ENCODE results near the gene AP3S2. TPM values are rescaled to one million over a fixed set of nuclear protein-coding genes. Genes with fewer than 3 reads are reported as not detected.
"Not testable (repeated sequence)": the region's sequence is repeated elsewhere in the genome, so short reads cannot be mapped to it uniquely, and the experiment has no call there.

AP3S2 gene
- total RNA-seq, 1 donor from 2014 or later, result 22.7 TPM

DNA sequence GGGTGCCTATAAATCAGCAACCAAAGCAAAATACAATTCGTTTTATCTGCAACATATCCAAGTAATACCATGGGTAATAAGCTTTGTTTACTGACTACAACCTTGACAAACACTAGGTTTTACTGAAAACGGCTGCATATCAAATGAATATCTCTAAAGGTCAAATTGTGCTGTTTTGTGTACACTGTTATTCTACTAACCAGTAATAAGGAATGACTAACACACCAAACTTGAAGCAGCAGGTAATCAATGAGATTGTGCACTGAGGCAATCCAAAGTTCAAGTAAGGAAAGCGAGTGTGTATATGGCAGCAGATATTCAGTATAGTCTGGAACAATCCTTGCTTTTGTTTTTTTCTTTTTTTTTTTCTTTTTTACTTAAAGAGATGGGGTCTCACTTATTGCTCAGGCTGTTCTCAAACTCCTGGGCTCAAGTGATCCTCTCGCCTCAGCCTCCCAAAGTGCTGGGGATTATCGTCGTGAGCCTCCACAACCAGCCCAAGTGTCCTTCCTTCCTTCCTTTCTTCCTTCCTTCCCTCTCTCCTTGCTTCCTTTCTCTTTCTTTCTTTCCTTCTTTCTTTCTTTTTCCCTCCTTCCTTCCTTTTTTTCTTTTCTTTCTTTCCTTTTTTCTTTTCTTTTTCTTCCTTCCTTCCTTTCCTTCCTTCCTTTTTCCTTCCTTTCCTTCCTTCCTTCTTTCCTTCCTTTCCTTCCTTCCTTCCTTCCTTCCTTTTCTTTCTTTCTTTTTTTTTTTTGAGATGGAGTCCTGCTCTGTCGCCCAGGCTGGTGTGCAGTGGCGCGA, 34.9 kb downstream of the AP3S2 start:
- TF ChIP-seq, protein P1, sequence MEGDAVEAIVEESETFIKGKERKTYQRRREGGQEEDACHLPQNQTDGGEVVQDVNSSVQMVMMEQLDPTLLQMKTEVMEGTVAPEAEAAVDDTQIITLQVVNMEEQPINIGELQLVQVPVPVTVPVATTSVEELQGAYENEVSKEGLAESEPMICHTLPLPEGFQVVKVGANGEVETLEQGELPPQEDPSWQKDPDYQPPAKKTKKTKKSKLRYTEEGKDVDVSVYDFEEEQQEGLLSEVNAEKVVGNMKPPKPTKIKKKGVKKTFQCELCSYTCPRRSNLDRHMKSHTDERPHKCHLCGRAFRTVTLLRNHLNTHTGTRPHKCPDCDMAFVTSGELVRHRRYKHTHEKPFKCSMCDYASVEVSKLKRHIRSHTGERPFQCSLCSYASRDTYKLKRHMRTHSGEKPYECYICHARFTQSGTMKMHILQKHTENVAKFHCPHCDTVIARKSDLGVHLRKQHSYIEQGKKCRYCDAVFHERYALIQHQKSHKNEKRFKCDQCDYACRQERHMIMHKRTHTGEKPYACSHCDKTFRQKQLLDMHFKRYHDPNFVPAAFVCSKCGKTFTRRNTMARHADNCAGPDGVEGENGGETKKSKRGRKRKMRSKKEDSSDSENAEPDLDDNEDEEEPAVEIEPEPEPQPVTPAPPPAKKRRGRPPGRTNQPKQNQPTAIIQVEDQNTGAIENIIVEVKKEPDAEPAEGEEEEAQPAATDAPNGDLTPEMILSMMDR (conservative IDR thresholded peaks at IDR 0.05; ENCODE audit: low read depth, low read length), result no peak
- no peak overlapping the region for H3K4me3 ChIP-seq (ENCODE audit: low read depth, low read length)

GRCh38 chr15:89857673-89858072, 36.1 kb downstream of the AP3S2 start:
- no peak overlapping the region for H3K4me3 ChIP-seq (ENCODE audit: low read depth, low read length)
- peak; percentile 82 for DNase-seq (ENCODE audit: low read depth)
- TF ChIP-seq, protein P1 (conservative IDR thresholded peaks at IDR 0.05; ENCODE audit: low read depth, low read length), result no peak

More for the DNA sequence above, 34.9 kb downstream of the AP3S2 start:
- no peak for DNase-seq (ENCODE audit: low read depth)

- no peak for DNase-seq (ENCODE audit: low read depth)
- H3K4me3 ChIP-seq (ENCODE audit: low read depth, low read length), result no peak overlapping the region
Measured at GRCh38 chr15:89855948-89856347, 37.8 kb downstream of the AP3S2 start.

GRCh38 chr15:89854863-89855262, 38.9 kb downstream of the AP3S2 start:
- not testable (repeated sequence) for H3K4me3 ChIP-seq (ENCODE audit: low read depth, low read length); DNase-seq (ENCODE audit: low read depth)

More at GRCh38 chr15:89855948-89856347, 37.8 kb downstream of the AP3S2 start:
- TF ChIP-seq, protein P1 (conservative IDR thresholded peaks at IDR 0.05; ENCODE audit: low read depth, low read length), result no peak

DNA sequence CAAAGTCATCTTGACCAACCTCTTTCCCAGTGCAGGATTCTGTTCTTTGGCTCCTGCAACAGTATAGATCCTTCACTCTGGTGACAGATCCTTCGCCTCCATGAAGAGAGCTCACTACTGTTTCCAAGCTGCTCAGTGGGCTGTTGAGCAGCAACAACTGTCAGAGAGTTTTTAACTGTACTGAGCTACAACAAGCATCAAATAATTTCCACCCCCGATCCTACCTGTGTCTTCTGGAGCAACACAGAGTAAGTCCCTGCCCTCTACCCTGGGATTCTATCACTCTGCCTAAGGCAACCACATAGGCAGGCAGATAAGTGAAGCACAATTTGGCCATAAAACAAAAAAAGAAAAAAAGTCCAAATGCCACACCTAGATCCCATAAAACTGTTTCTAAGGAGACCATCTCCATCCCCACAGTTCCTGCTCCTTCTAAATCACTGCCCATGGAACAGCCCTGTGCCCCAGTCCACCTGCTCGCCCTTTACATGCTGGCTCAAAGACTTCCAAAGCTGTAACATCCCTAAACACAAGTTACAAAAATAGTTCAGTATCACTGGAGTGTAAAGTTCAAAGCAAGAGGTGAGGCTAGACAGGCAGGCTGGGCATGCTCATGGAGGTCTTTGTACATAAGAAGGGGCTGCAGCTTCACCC, 41.3 kb downstream of the AP3S2 start:
- no peak overlapping the region for H3K4me3 ChIP-seq (ENCODE audit: low read depth, low read length)
- DNase-seq (ENCODE audit: low read depth), result no peak
- TF ChIP-seq, protein P1 (conservative IDR thresholded peaks at IDR 0.05; ENCODE audit: low read depth, low read length), result no peak

DNA sequence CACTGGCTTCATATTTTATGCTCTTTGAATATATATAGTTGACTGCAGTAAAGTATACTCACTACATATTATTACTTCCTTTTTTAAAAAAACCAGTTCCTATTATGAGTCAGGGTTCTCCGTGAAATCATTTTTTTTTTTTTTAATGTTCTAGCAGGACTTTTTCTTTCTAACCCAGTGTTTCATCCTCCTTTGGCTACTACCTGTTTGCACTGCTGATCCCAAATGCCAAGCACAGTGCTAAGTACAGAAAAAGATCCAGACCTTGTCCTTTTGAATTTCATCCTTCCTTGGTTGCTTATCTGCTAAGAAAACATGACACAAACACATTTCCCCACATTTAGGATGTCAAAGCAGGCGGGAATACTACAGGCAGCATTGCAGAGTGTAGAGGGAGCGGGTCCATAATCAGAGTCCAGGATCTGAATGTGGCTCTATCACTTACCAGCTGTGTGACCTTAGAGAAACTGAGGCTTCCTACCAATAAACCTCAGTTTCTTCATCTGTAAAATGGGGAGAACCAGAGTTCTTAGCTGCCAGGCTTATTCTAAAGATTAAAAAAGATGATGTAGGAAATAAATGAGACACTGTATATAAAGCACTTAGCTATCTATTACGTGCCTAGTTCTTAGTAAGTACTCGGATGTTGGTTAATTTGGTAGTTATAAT, 42.0 kb downstream of the AP3S2 start:
- H3K4me3 ChIP-seq (ENCODE audit: low read depth, low read length), result no peak overlapping the region
- TF ChIP-seq, protein P1 (conservative IDR thresholded peaks at IDR 0.05; ENCODE audit: low read depth, low read length), result no peak
- no peak for DNase-seq (ENCODE audit: low read depth)

DNA sequence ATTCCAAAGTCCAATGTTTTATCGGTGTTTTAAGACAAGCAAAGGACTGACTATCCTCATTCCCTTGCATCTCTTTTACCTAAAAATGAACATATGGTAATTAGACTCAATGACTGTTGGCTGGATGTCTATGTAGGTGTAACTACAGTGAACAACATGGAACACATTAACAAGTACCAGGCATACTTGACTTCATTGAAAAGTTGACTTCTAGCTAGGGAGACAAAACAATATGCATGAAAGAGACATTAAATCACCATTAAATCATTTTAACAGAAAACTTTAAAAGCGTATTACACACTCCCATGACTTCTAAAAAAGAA, 44.9 kb downstream of the AP3S2 start:
- DNase-seq (ENCODE audit: low read depth), result no peak
- H3K4me3 ChIP-seq (ENCODE audit: low read depth, low read length), result no peak overlapping the region
- TF ChIP-seq, protein P1 (conservative IDR thresholded peaks at IDR 0.05; ENCODE audit: low read depth, low read length), result no peak

Data from epithelial cell of proximal tubule (primary cell).